GM12878 (cell line): ENCODE data around the gene GTPBP3. TPM values are rescaled to one million over a fixed set of nuclear protein-coding genes. Genes with fewer than 3 reads are reported as not detected.

Source experiments
- ASH2L ChIP-seq: fragments of 300-600, 200-600 bp; sonication (generic); IDR thresholded peaks from 2 replicates; pipeline ENCODE4 v1.6.1; 2017; ENCODE audit warnings: low read depth, mild to moderate bottlenecking, borderline replicate concordance
- BACH1 ChIP-seq: fragments of 450-650 bp; IDR thresholded peaks from 2 replicates; pipeline ENCODE4 v1.6.1; 2017; ENCODE audit warnings: mild to moderate bottlenecking, borderline replicate concordance
- BHLHE40 ChIP-seq, 2 experiments: fragments of 450-650 bp in 1 of 2; IDR thresholded peaks; 2 replicates each; pipeline ENCODE4 v1.6.1; 2011 to 2017; ENCODE audit warnings: low read depth in 2 of 2, borderline replicate concordance in 1 of 2, improper control_type of control experiment in 1 of 2, low read length in 1 of 2, mild to moderate bottlenecking in 1 of 2
- NFYB ChIP-seq: IDR thresholded peaks from 2 replicates; pipeline ENCODE4 v1.6.1; 2011; ENCODE audit warnings: low read depth, mild to moderate bottlenecking, low read length, improper control_type of control experiment, moderate library complexity; ENCODE audit not compliant: insufficient read depth
- RUNX3 ChIP-seq: IDR thresholded peaks from 2 replicates; pipeline ENCODE4 v1.6.1; 2012; ENCODE audit warnings: low read length, inconsistent platforms
- TCF12 ChIP-seq: IDR thresholded peaks from 2 replicates; pipeline ENCODE4 v1.6.1; 2011; ENCODE audit warnings: low read depth, mild to moderate bottlenecking, low read length
- YBX1 ChIP-seq: fragments of 450-650 bp; IDR thresholded peaks from 2 replicates; pipeline ENCODE4 v1.6.1; 2016; ENCODE audit warnings: antibody characterized with exemption
- polyA plus RNA-seq, 11 experiments: library from polyadenylated mRNA; depleted of rRNA in 4 of 11; unstranded in 6 of 11; stranded (reverse) in 5 of 11; fragments of >200 nt; fragmentation: Nextera tagmentation in 4 of 11; fragmentation: Illumina TruSeq in 1 of 11; extraction: Ambion mirVana in 4 of 11; extraction: Trizol in 1 of 11; gene quantifications; 1 replicate in 1 of 11; 2 replicates in 10 of 11; pipeline versions ENCODE4 v1.2.1 to v1.2.3, GENCODE V29; 2011 to 2016; ENCODE audit warnings: inconsistent platforms in 2 of 11, missing spikeins in 2 of 11, low read depth in 1 of 11
- total RNA-seq, 4 experiments: library from RNA; depleted of rRNA in 3 of 4; stranded (reverse); fragments of >200 nt in 3 of 4; fragmentation: Illumina TruSeq in 1 of 4; extraction: Trizol in 1 of 4; gene quantifications; 2 replicates each; pipeline versions ENCODE4 v1.2.1 to v1.2.3, GENCODE V29; 2013 to 2021
- TF ChIP-seq, protein P1 (sequence below): fragments of 450-650 bp; formaldehyde crosslinking; IDR thresholded peaks from 2 replicates; pipeline ENCODE4 v1.5.0; 2022; ENCODE audit warnings: mild to moderate bottlenecking, missing genetic modification characterization
- TF ChIP-seq, protein P2 (sequence below): IDR thresholded peaks from 2 replicates; pipeline ENCODE4 v1.6.1; 2011; ENCODE audit warnings: borderline replicate concordance, low read depth, mild to moderate bottlenecking, moderate library complexity, low read length; ENCODE audit not compliant: insufficient read depth, poor library complexity, severe bottlenecking

The GTPBP3 gene
- total and polyA plus RNA-seq, 10 of the 15 experiments (the other 5 are each of a cell fraction or from before 2014, with no cell fraction given): 2.9 to 46.8 (median 15.4) TPM

DNA sequence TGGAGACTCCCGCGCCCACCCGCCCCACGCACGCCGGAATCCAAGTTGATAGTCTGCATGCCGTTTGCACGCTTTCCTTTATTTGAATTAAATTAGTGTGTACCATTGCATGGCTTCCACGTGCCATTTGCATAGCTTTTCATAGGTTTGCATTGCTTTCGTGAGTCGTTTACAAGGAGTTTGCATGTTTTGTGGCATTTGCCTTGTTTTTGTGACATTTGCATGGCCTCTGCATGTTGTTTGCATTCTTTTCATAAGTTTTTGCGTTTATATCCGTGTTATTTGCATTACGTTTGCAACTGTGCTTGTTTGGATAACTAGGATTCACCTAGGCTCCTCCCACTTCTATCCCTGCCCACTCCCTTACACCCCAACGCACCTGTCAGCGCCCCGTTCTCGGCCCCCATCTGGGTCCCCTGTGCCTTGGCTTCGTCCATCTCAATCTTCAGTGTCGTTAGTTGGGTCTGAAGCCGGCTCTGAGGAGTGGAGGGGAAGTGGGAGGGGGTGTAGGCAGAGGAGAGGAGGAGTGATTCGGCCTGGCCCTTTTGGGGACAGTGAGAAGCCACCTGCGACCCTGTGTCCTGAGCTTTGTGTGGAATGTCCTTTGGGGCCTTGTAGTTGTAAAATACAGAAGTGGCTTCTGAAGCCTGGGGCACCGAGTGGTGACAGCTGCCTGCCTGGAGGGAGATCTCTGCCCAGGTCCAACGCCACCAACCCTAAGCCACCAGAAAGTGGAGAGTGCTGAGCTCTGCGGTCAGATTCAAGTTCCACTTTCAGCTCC lies 54.2 kb downstream of the GTPBP3 start (continued):
- TF ChIP-seq, protein P1, sequence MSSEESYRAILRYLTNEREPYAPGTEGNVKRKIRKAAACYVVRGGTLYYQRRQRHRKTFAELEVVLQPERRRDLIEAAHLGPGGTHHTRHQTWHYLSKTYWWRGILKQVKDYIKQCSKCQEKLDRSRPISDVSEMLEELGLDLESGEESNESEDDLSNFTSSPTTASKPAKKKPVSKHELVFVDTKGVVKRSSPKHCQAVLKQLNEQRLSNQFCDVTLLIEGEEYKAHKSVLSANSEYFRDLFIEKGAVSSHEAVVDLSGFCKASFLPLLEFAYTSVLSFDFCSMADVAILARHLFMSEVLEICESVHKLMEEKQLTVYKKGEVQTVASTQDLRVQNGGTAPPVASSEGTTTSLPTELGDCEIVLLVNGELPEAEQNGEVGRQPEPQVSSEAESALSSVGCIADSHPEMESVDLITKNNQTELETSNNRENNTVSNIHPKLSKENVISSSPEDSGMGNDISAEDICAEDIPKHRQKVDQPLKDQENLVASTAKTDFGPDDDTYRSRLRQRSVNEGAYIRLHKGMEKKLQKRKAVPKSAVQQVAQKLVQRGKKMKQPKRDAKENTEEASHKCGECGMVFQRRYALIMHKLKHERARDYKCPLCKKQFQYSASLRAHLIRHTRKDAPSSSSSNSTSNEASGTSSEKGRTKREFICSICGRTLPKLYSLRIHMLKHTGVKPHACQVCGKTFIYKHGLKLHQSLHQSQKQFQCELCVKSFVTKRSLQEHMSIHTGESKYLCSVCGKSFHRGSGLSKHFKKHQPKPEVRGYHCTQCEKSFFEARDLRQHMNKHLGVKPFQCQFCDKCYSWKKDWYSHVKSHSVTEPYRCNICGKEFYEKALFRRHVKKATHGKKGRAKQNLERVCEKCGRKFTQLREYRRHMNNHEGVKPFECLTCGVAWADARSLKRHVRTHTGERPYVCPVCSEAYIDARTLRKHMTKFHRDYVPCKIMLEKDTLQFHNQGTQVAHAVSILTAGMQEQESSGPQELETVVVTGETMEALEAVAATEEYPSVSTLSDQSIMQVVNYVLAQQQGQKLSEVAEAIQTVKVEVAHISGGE (CRISPR knock-in tag): no peak
- TF ChIP-seq TCF12: no peak
- no peak for TF ChIP-seq NFYB
- TF ChIP-seq BHLHE40 (IDR thresholded peaks at IDR 0.05; ENCODE audit: borderline replicate concordance in 1 of 2, low read depth in 2 of 2, low read length in 1 of 2): peak; percentile 48 to 67; a peak in 3 of 4 replicates
- no peak for TF ChIP-seq RUNX3
- no peak for TF ChIP-seq YBX1
- no peak for TF ChIP-seq ASH2L
- TF ChIP-seq, protein P2, sequence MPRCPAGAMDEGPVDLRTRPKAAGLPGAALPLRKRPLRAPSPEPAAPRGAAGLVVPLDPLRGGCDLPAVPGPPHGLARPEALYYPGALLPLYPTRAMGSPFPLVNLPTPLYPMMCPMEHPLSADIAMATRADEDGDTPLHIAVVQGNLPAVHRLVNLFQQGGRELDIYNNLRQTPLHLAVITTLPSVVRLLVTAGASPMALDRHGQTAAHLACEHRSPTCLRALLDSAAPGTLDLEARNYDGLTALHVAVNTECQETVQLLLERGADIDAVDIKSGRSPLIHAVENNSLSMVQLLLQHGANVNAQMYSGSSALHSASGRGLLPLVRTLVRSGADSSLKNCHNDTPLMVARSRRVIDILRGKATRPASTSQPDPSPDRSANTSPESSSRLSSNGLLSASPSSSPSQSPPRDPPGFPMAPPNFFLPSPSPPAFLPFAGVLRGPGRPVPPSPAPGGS: no peak
- no peak for TF ChIP-seq BACH1

Other genes with a start within 250 kb of the GTPBP3 start
Only the 7 nearest of the 19 such genes appear.
- 10.7 and 13.4 TPM in 2 replicates for gene ANKLE1, start 55.7 kb upstream of the GTPBP3 start, total RNA-seq (2014; rRNA removed)
- 4.6 and 5.5 TPM in 2 replicates for gene ANKLE1, start 55.7 kb upstream of the GTPBP3 start, total RNA-seq (2014; rRNA removed; fragmentation: Illumina TruSeq; extraction: Trizol)
- 13.1 and 16.0 TPM in 2 replicates for gene ANKLE1, start 55.7 kb upstream of the GTPBP3 start, total RNA-seq (2021)
- 2.2 and 4.4 TPM in 2 replicates for gene ANKLE1, start 55.7 kb upstream of the GTPBP3 start, polyA plus RNA-seq (2011; rRNA removed)
- gene ANKLE1, start 55.7 kb upstream of the GTPBP3 start, polyA plus RNA-seq (2014; fragmentation: Illumina TruSeq; extraction: Trizol): 6.2 and 8.4 TPM in 2 replicates
- 1 to 10 TPM; 2.2 to 2.3 TPM for gene ANKLE1, start 55.7 kb upstream of the GTPBP3 start, polyA plus RNA-seq (2014; fragmentation: Nextera tagmentation; extraction: Ambion mirVana)
- 17.9 and 20.8 TPM in 2 replicates for gene ANKLE1, start 55.7 kb upstream of the GTPBP3 start, polyA plus RNA-seq (2014; rRNA removed)
- gene ANKLE1, start 55.7 kb upstream of the GTPBP3 start, polyA plus RNA-seq (2016; fragmentation: Nextera tagmentation; extraction: Ambion mirVana): 10 to 100 TPM; 16.5 to 16.6 TPM
- 8.8 and 12.0 TPM in 2 replicates for gene ABHD8, start 34.1 kb upstream of the GTPBP3 start, total RNA-seq (2014; rRNA removed)
- gene ABHD8, start 34.1 kb upstream of the GTPBP3 start, total RNA-seq (2014; rRNA removed; fragmentation: Illumina TruSeq; extraction: Trizol): 2.1 TPM in 2 replicates
- gene ABHD8, start 34.1 kb upstream of the GTPBP3 start, total RNA-seq (2021): 10.0 and 13.1 TPM in 2 replicates
- 1.6 and 3.5 TPM in 2 replicates for gene ABHD8, start 34.1 kb upstream of the GTPBP3 start, polyA plus RNA-seq (2011; rRNA removed)
- gene ABHD8, start 34.1 kb upstream of the GTPBP3 start, polyA plus RNA-seq (2014; fragmentation: Illumina TruSeq; extraction: Trizol): 0.55 and 1.5 TPM in 2 replicates
- under 1 TPM; 0.03 to 0.04 TPM for gene ABHD8, start 34.1 kb upstream of the GTPBP3 start, polyA plus RNA-seq (2014; fragmentation: Nextera tagmentation; extraction: Ambion mirVana)
- 11.8 and 13.1 TPM in 2 replicates for gene ABHD8, start 34.1 kb upstream of the GTPBP3 start, polyA plus RNA-seq (2014; rRNA removed)
- 10 to 100 TPM in 1 of 2 experiments, 1 to 10 TPM in 1; 8.4 to 12.5 TPM for gene ABHD8, start 34.1 kb upstream of the GTPBP3 start, polyA plus RNA-seq (2016; fragmentation: Nextera tagmentation; extraction: Ambion mirVana)
- 118 and 126 TPM in 2 replicates for gene MRPL34, start 31.7 kb upstream of the GTPBP3 start, total RNA-seq (2014; rRNA removed)
- gene MRPL34, start 31.7 kb upstream of the GTPBP3 start, total RNA-seq (2014; rRNA removed; fragmentation: Illumina TruSeq; extraction: Trizol): 33.4 and 37.2 TPM in 2 replicates
- 90.5 and 92.1 TPM in 2 replicates for gene MRPL34, start 31.7 kb upstream of the GTPBP3 start, total RNA-seq (2021)
- gene MRPL34, start 31.7 kb upstream of the GTPBP3 start, polyA plus RNA-seq (2011; rRNA removed): 59.0 and 66.8 TPM in 2 replicates
- 28.1 and 41.6 TPM in 2 replicates for gene MRPL34, start 31.7 kb upstream of the GTPBP3 start, polyA plus RNA-seq (2014; fragmentation: Illumina TruSeq; extraction: Trizol)
- gene MRPL34, start 31.7 kb upstream of the GTPBP3 start, polyA plus RNA-seq (2014; fragmentation: Nextera tagmentation; extraction: Ambion mirVana): 10 to 100 TPM in 1 of 2 experiments, 1 to 10 TPM in 1; 8.6 to 25.2 TPM
- 198 and 209 TPM in 2 replicates for gene MRPL34, start 31.7 kb upstream of the GTPBP3 start, polyA plus RNA-seq (2014; rRNA removed)
- gene MRPL34, start 31.7 kb upstream of the GTPBP3 start, polyA plus RNA-seq (2016; fragmentation: Nextera tagmentation; extraction: Ambion mirVana): 100 to 1,000 TPM; 169 TPM
- gene DDA1, start 28.0 kb upstream of the GTPBP3 start, total RNA-seq (2014; rRNA removed): 33.3 and 36.0 TPM in 2 replicates
- 26.1 and 31.1 TPM in 2 replicates for gene DDA1, start 28.0 kb upstream of the GTPBP3 start, total RNA-seq (2014; rRNA removed; fragmentation: Illumina TruSeq; extraction: Trizol)
- 42.8 and 53.5 TPM in 2 replicates for gene DDA1, start 28.0 kb upstream of the GTPBP3 start, total RNA-seq (2021)
- 23.6 and 33.4 TPM in 2 replicates for gene DDA1, start 28.0 kb upstream of the GTPBP3 start, polyA plus RNA-seq (2011; rRNA removed)
- 31.7 and 62.8 TPM in 2 replicates for gene DDA1, start 28.0 kb upstream of the GTPBP3 start, polyA plus RNA-seq (2014; fragmentation: Illumina TruSeq; extraction: Trizol)
- gene DDA1, start 28.0 kb upstream of the GTPBP3 start, polyA plus RNA-seq (2014; fragmentation: Nextera tagmentation; extraction: Ambion mirVana): 1 to 10 TPM in 1 of 2 experiments, under 1 TPM in 1; 0.76 to 2.8 TPM
- 71.0 and 77.5 TPM in 2 replicates for gene DDA1, start 28.0 kb upstream of the GTPBP3 start, polyA plus RNA-seq (2014; rRNA removed)
- 10 to 100 TPM; 61.5 to 63.8 TPM for gene DDA1, start 28.0 kb upstream of the GTPBP3 start, polyA plus RNA-seq (2016; fragmentation: Nextera tagmentation; extraction: Ambion mirVana)
- gene ANO8, start 2.7 kb upstream of the GTPBP3 start, total RNA-seq (2014; rRNA removed): 1.3 and 1.5 TPM in 2 replicates
- gene ANO8, start 2.7 kb upstream of the GTPBP3 start, total RNA-seq (2014; rRNA removed; fragmentation: Illumina TruSeq; extraction: Trizol): 0.58 and 0.60 TPM in 2 replicates
- gene ANO8, start 2.7 kb upstream of the GTPBP3 start, total RNA-seq (2021): 5.1 and 6.7 TPM in 2 replicates
- 0.45 and 0.81 TPM in 2 replicates for gene ANO8, start 2.7 kb upstream of the GTPBP3 start, polyA plus RNA-seq (2011; rRNA removed)
- gene ANO8, start 2.7 kb upstream of the GTPBP3 start, polyA plus RNA-seq (2014; fragmentation: Illumina TruSeq; extraction: Trizol): 0.38 and 1.1 TPM in 2 replicates
- gene ANO8, start 2.7 kb upstream of the GTPBP3 start, polyA plus RNA-seq (2014; fragmentation: Nextera tagmentation; extraction: Ambion mirVana): under 1 TPM; 0.04 to 0.05 TPM
- gene ANO8, start 2.7 kb upstream of the GTPBP3 start, polyA plus RNA-seq (2014; rRNA removed): 4.3 and 5.1 TPM in 2 replicates
- 1 to 10 TPM; 1.0 to 1.1 TPM for gene ANO8, start 2.7 kb upstream of the GTPBP3 start, polyA plus RNA-seq (2016; fragmentation: Nextera tagmentation; extraction: Ambion mirVana)
- gene PLVAP, start 39.8 kb downstream of the GTPBP3 start, total RNA-seq (2014; rRNA removed): 0.06 TPM in 1 of 2 replicates, not detected in the other
- gene PLVAP, start 39.8 kb downstream of the GTPBP3 start, total RNA-seq (2014; rRNA removed; fragmentation: Illumina TruSeq; extraction: Trizol): 0.18 TPM in 1 of 2 replicates, not detected in the other
- gene PLVAP, start 39.8 kb downstream of the GTPBP3 start, total RNA-seq (2021): 0.08 and 0.54 TPM in 2 replicates
- 0.05 TPM in 1 of 2 replicates, not detected in the other for gene PLVAP, start 39.8 kb downstream of the GTPBP3 start, polyA plus RNA-seq (2011; rRNA removed)
- 0.04 TPM in 1 of 2 replicates, not detected in the other for gene PLVAP, start 39.8 kb downstream of the GTPBP3 start, polyA plus RNA-seq (2014; fragmentation: Illumina TruSeq; extraction: Trizol)
- gene PLVAP, start 39.8 kb downstream of the GTPBP3 start, polyA plus RNA-seq (2014; fragmentation: Nextera tagmentation; extraction: Ambion mirVana): not detected
- gene PLVAP, start 39.8 kb downstream of the GTPBP3 start, polyA plus RNA-seq (2014; rRNA removed): 0.03 and 0.41 TPM in 2 replicates
- gene PLVAP, start 39.8 kb downstream of the GTPBP3 start, polyA plus RNA-seq (2016; fragmentation: Nextera tagmentation; extraction: Ambion mirVana): not detected
- 1.1 and 1.3 TPM in 2 replicates for gene CCDC194, start 56.6 kb downstream of the GTPBP3 start, total RNA-seq (2014; rRNA removed)
- 1.3 and 1.7 TPM in 2 replicates for gene CCDC194, start 56.6 kb downstream of the GTPBP3 start, total RNA-seq (2014; rRNA removed; fragmentation: Illumina TruSeq; extraction: Trizol)
- gene CCDC194, start 56.6 kb downstream of the GTPBP3 start, total RNA-seq (2021): 1.7 and 3.0 TPM in 2 replicates
- 0.24 and 0.87 TPM in 2 replicates for gene CCDC194, start 56.6 kb downstream of the GTPBP3 start, polyA plus RNA-seq (2011; rRNA removed)
- gene CCDC194, start 56.6 kb downstream of the GTPBP3 start, polyA plus RNA-seq (2014; fragmentation: Illumina TruSeq; extraction: Trizol): 0.72 and 0.86 TPM in 2 replicates
- under 1 TPM; 0.07 to 0.21 TPM for gene CCDC194, start 56.6 kb downstream of the GTPBP3 start, polyA plus RNA-seq (2014; fragmentation: Nextera tagmentation; extraction: Ambion mirVana)
- gene CCDC194, start 56.6 kb downstream of the GTPBP3 start, polyA plus RNA-seq (2014; rRNA removed): 2.9 and 3.4 TPM in 2 replicates
- gene CCDC194, start 56.6 kb downstream of the GTPBP3 start, polyA plus RNA-seq (2016; fragmentation: Nextera tagmentation; extraction: Ambion mirVana): 1 to 10 TPM in 1 of 2 experiments, under 1 TPM in 1; 0.78 to 1.1 TPM